B cell (primary cell): Measurements from ENCODE around the gene ABLIM1. TPM values are rescaled to one million over a fixed set of nuclear protein-coding genes. Genes with fewer than 3 reads are reported as not detected.

ENCODE experiments used
- ATAC-seq: fragments of 200-7000 bp; cut with Tn5 transposase; one replicate; pipeline ENCODE4 v1.10.0; 2021; ENCODE audit warnings: low read depth, mild to moderate bottlenecking, moderate number of reproducible peaks, moderate library complexity
- CTCF ChIA-PET: fragments of 350-600 bp; sonication (Branson Sonifier 250); formaldehyde crosslinking; loops from one replicate; lab custom pipeline; 2021; ENCODE audit warnings: antibody characterized with exemption, inconsistent platforms; lab: Charles Lee
- POLR2A ChIA-PET: fragments of 350-600 bp; sonication (Branson Sonifier 250); formaldehyde crosslinking; loops from one replicate; lab custom pipeline; 2021; ENCODE audit warnings: antibody characterized with exemption; lab: Charles Lee
- DNase-seq: peaks from one replicate; pipeline ENCODE4 v3.0.0; 2013
- H2AFZ ChIP-seq: 2 replicates; pipeline ENCODE4 v1.6.1; 2012; ENCODE audit warnings: mild to moderate bottlenecking, low read depth, low read length; ENCODE audit not compliant: insufficient read depth, poor library complexity, severe bottlenecking
- H3K27ac ChIP-seq, 2 donors: 1 replicate in 1 of 2; 2 replicates in 1 of 2; pipeline ENCODE4 v1.5.1; 2012 to 2013; ENCODE audit warnings: low read length in 2 of 2, mild to moderate bottlenecking in 2 of 2, moderate library complexity in 1 of 2
- H3K27me3 ChIP-seq, 4 experiments: fragments of 200-600 bp in 1 of 4; sonication (generic) in 1 of 4; replicated peaks in 1 of 4; 1 replicate in 2 of 4; 2 replicates in 2 of 4; pipeline versions ENCODE4 v1.6.1 to v1.7.0; 2013 to 2016; ENCODE audit warnings: low read length in 3 of 4, mild to moderate bottlenecking in 2 of 4, mixed read lengths in 1 of 4, moderate library complexity in 1 of 4; ENCODE audit not compliant: insufficient read depth in 4 of 4, control insufficient read depth in 3 of 4; ENCODE audit errors: control extremely low read depth in 1 of 4
- H3K36me3 ChIP-seq, 2 experiments: replicated peaks in 1 of 2; 1 replicate in 1 of 2; 2 replicates in 1 of 2; pipeline versions ENCODE4 v1.6.1 to v1.7.1; 2013; ENCODE audit warnings: low read length in 1 of 2; ENCODE audit not compliant: insufficient read depth in 2 of 2, control insufficient read depth in 1 of 2; ENCODE audit errors: control extremely low read depth in 1 of 2, extremely low read depth in 1 of 2
- H3K4me1 ChIP-seq, 2 donors: fragments of 200-600 bp in 1 of 2; sonication (generic) in 1 of 2; 1 replicate in 1 of 2; 2 replicates in 1 of 2; pipeline versions ENCODE4 v1.5.1 to v1.6.1; 2013 to 2017; ENCODE audit warnings: low read length in 2 of 2; ENCODE audit not compliant: control insufficient read depth in 2 of 2, insufficient read depth in 2 of 2
- H3K4me2 ChIP-seq: replicated peaks from 2 replicates; pipeline ENCODE3; 2012; ENCODE audit warnings: mild to moderate bottlenecking, low read depth, low read length; ENCODE audit not compliant: poor library complexity, severe bottlenecking
- H3K4me3 ChIP-seq, 5 experiments: fragments of 200-600 bp in 1 of 5; sonication (generic) in 1 of 5; 1 replicate in 3 of 5; 2 replicates in 2 of 5; pipeline versions ENCODE4 v1.5.1 to v1.7.0; 2011 to 2016; ENCODE audit warnings: low read length in 4 of 5, mild to moderate bottlenecking in 4 of 5, low read depth in 2 of 5, control low read depth in 1 of 5, moderate library complexity in 1 of 5; ENCODE audit not compliant: insufficient read depth in 1 of 5; ENCODE audit errors: control extremely low read depth in 1 of 5, extremely low read depth in 1 of 5
- H3K79me2 ChIP-seq: fragments of 200-600 bp; sonication (generic); one replicate; pipeline ENCODE4 v1.6.0; 2016; ENCODE audit warnings: low read length; ENCODE audit not compliant: control insufficient read depth, insufficient read depth
- H3K9ac ChIP-seq: fragments of 200-600 bp; sonication (generic); 2 replicates; pipeline ENCODE4 v1.6.1; 2017; ENCODE audit warnings: mild to moderate bottlenecking, low read length, moderate library complexity
- H3K9me3 ChIP-seq, 3 donors: one replicate each; pipeline versions ENCODE4 v1.6.1 to v1.7.1; 2013; ENCODE audit warnings: low read length in 2 of 3; ENCODE audit not compliant: control insufficient read depth in 2 of 3, insufficient read depth in 1 of 3; ENCODE audit errors: control extremely low read depth in 1 of 3
- H4K20me1 ChIP-seq: 2 replicates; pipeline ENCODE4 v1.6.0; 2012; ENCODE audit warnings: mild to moderate bottlenecking, low read length; ENCODE audit not compliant: insufficient read depth, control insufficient read depth, poor library complexity, severe bottlenecking
- H3K27ac Mint-ChIP-seq: one replicate; pipeline ENCODE4 v1.8.0; 2021; ENCODE audit warnings: mixed read lengths
- H3K27me3 Mint-ChIP-seq: one replicate; pipeline ENCODE4 v1.8.0; 2021; ENCODE audit warnings: mixed read lengths
- H3K4me1 Mint-ChIP-seq: one replicate; pipeline ENCODE4 v1.8.0; 2021; ENCODE audit warnings: mixed read lengths
- H3K4me3 Mint-ChIP-seq: one replicate; pipeline ENCODE4 v1.8.0; 2021; ENCODE audit warnings: mixed read lengths
- H3K9me3 Mint-ChIP-seq: one replicate; pipeline ENCODE4 v1.8.0; 2022; ENCODE audit warnings: mixed read lengths; ENCODE audit not compliant: insufficient read depth
- EZH2 ChIP-seq: IDR thresholded peaks from 2 replicates; pipeline ENCODE4 v1.6.1; 2012; ENCODE audit warnings: borderline replicate concordance, low read depth, mild to moderate bottlenecking, moderate library complexity, low read length; ENCODE audit not compliant: insufficient read depth, poor library complexity, severe bottlenecking
- WGBS: methylation state at CpG from one replicate; pipeline ENCODE4 v1.1.5; 2013; ENCODE audit warnings: missing lambda C conversion rate; ENCODE audit not compliant: insufficient coverage; 5-methylcytosine and 5-hydroxymethylcytosine counted together
- intact Hi-C: fragments of 100-400 bp; cut with micrococcal nuclease; formaldehyde crosslinking; loops from one replicate; pipeline ENCODE4 v1.10.0; 2022
- polyA plus RNA-seq: library from polyadenylated mRNA; depleted of rRNA; stranded (reverse); fragments of >200 nt; gene quantifications from 2 replicates; pipeline ENCODE4 v1.2.3, GENCODE V29; 2012
- total RNA-seq, 2 donors: library from RNA; stranded (reverse); fragments of 120-200 nt in 1 of 2; gene quantifications; 1 replicate in 1 of 2; 2 replicates in 1 of 2; pipeline versions ENCODE4 v1.2.3 to v1.2.4, GENCODE V29; 2013 to 2022
- TF ChIP-seq, protein P1 (sequence below): fragments of 200-600 bp; IDR thresholded peaks from one replicate; pipeline ENCODE4 v1.8.0; 2022; ENCODE audit warnings: antibody characterized with exemption, mild to moderate bottlenecking

Gene ABLIM1
- total and polyA plus RNA-seq, 2 donors (not counting 1 experiment from before 2014, with no cell fraction given) = 55.6 to 148 TPM

DNA sequence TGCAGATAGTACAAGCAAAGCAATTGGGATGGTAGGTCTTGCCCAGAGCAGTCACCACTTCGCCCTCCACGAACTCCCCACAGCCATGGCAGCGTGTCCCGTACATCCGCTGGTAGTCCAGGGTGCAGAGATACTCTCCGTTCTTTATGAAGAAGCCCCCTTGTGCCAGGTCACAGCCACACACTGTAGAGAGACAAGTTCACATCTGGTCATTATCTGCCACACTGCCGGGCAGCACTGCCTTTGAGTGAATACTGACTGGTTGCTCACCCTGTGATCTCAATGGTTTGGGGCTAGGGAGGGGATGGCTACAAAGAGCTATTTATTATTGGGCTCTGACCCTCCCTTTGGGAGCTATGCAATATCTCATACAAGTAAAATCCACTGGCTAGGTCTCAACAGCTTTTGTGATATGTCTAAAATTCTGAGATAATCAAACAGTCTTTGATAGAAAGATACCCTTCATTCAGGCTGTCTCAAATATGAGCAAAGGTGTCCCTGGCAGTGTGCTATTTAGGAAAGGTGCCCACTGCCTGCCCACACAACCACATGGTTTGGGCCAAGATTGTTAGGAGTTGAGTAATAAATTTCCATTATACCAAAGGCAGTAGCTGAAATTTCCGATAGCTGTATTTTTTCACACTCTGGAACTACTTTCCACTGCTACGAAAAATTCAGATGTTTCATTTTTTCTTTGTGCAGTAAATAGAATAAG is 82.5 kb downstream of the ABLIM1 start:
- H3K4me1 Mint-ChIP-seq = no peaks in the 10 kb centered on the region
- no peaks in the 10 kb centered on the region for H4K20me1 ChIP-seq
- CTCF ChIA-PET = interaction anchor here (1.4 kb wide), 1 partner anchor 211 kb away, joined by 3 read pairs; no protein-coding TSS in a partner anchor
- intact Hi-C loops = no loop called here
- H3K4me3 ChIP-seq = no peak overlapping the region
- no peaks in the 10 kb centered on the region for H3K36me3 ChIP-seq
- WGBS = 96% methylated on average over 6 of the region's 9 CpGs
- ATAC-seq (no peak), DNase-seq (no peak)
- no peak overlapping the region for H3K4me2 ChIP-seq
- peaks cover 4% of the 10 kb centered on the region for H3K27me3 Mint-ChIP-seq
- no peaks in the 10 kb centered on the region for H3K9me3 Mint-ChIP-seq
- H3K27me3 ChIP-seq = no peaks in the 10 kb centered on the region
- no peaks in the 10 kb centered on the region for H3K79me2 ChIP-seq
- H3K9ac ChIP-seq = no peak overlapping the region
- H3K4me3 Mint-ChIP-seq = no peak overlapping the region
- H3K9me3 ChIP-seq = no peaks in the 10 kb centered on the region
- H3K27ac Mint-ChIP-seq = no peak overlapping the region
- TF ChIP-seq EZH2 = no peak
- TF ChIP-seq, protein P1, sequence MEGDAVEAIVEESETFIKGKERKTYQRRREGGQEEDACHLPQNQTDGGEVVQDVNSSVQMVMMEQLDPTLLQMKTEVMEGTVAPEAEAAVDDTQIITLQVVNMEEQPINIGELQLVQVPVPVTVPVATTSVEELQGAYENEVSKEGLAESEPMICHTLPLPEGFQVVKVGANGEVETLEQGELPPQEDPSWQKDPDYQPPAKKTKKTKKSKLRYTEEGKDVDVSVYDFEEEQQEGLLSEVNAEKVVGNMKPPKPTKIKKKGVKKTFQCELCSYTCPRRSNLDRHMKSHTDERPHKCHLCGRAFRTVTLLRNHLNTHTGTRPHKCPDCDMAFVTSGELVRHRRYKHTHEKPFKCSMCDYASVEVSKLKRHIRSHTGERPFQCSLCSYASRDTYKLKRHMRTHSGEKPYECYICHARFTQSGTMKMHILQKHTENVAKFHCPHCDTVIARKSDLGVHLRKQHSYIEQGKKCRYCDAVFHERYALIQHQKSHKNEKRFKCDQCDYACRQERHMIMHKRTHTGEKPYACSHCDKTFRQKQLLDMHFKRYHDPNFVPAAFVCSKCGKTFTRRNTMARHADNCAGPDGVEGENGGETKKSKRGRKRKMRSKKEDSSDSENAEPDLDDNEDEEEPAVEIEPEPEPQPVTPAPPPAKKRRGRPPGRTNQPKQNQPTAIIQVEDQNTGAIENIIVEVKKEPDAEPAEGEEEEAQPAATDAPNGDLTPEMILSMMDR = no peak
- no peak overlapping the region for H2AFZ ChIP-seq
- H3K27ac ChIP-seq = no peak overlapping the region
- POLR2A ChIA-PET = no interaction called here
- no peaks in the 10 kb centered on the region for H3K4me1 ChIP-seq

DNA sequence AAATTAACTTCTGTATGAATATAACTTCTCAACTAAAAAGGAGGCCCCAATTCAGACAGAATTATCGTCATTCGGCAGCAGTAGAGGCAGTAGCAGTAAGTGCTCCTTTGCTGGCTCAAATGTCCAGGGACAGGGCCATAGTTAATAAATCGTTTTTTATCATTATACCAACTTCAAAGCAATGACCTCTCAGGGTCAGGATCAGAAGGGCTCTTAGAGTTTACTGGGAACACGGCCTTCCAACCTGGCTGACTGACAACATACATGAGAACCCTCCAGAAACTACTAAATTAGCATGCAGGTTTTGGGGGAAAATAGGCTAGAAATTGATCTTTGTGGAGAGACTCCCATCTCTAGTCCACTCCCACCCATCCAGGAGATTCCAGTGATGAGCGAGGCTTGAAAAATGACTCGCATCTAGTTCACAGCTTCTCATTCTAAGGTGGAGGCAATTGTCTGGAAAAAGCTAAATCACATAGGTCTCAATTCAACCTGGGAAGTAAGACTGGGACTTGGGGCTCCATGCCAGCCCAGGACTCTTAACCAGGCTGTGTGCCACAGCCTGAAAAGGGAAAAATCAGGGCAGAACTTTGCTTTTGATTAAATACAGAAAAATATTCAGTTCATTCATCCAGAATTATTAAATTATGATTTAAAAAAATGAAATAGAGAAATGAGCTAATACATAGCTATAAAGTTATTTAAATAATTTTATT is 84.6 kb downstream of the ABLIM1 start:
- no peaks in the 10 kb centered on the region for H3K27me3 ChIP-seq
- no peak overlapping the region for H3K4me3 ChIP-seq
- WGBS = 81% methylated on average over 3 of the region's 6 CpGs
- POLR2A ChIA-PET = no interaction called here
- no peaks in the 10 kb centered on the region for H3K36me3 ChIP-seq
- TF ChIP-seq, protein P1 = no peak
- TF ChIP-seq EZH2 = no peak
- H3K27ac ChIP-seq = no peak overlapping the region
- H3K9me3 Mint-ChIP-seq = no peaks in the 10 kb centered on the region
- ATAC-seq (no peak), DNase-seq (no peak)
- no peak overlapping the region for H2AFZ ChIP-seq
- CTCF ChIA-PET = no interaction called here
- H4K20me1 ChIP-seq = no peaks in the 10 kb centered on the region
- H3K9ac ChIP-seq = no peak overlapping the region
- no peaks in the 10 kb centered on the region for H3K79me2 ChIP-seq
- no peaks in the 10 kb centered on the region for H3K4me1 Mint-ChIP-seq
- H3K9me3 ChIP-seq = no peaks in the 10 kb centered on the region
- H3K27me3 Mint-ChIP-seq = no peaks in the 10 kb centered on the region
- no peak overlapping the region for H3K4me2 ChIP-seq
- H3K4me3 Mint-ChIP-seq = no peak overlapping the region
- intact Hi-C loops = no loop called here
- no peak overlapping the region for H3K27ac Mint-ChIP-seq
- no peaks in the 10 kb centered on the region for H3K4me1 ChIP-seq
